ENCODE measurements around the gene ZFHX3. TPM values are rescaled to one million over a fixed set of nuclear protein-coding genes. Genes with fewer than 3 reads are reported as not detected.

The ZFHX3 gene
- total RNA-seq, 1 experiment from 2014 or later, result 21.8 TPM

- H3K27ac ChIP-seq (ENCODE audit: low read depth, low read length, poor library complexity, severe bottlenecking), result no peak overlapping the region
- DNase-seq (ENCODE audit: low spot score), result peak; percentile 36
- TF ChIP-seq EZH2 (IDR thresholded peaks at IDR 0.05; ENCODE audit: borderline replicate concordance, low read depth, low read length, poor library complexity, severe bottlenecking) (no peak), CTCF (conservative IDR thresholded peaks at IDR 0.05; ENCODE audit: low read depth, low read length) (peak; percentile 68)
- H3K27me3 ChIP-seq (replicated peaks; ENCODE audit: insufficient read depth, low read depth, low read length, poor library complexity), result no peaks in the 10 kb centered on the region
- no peaks in the 10 kb centered on the region for H3K4me1 ChIP-seq (ENCODE audit: insufficient read depth, low read length, poor library complexity, severe bottlenecking)
- BruUV-seq (replicated peaks), result no TSS peak
- H3K4me3 ChIP-seq (ENCODE audit: low read depth, low read length, poor library complexity, severe bottlenecking), result no peak overlapping the region
- intact Hi-C loops (cut with micrococcal nuclease; ENCODE audit: unreplicated experiment), result loop anchor here (2.0 kb wide), 1 partner anchor 128 kb away; no protein-coding TSS in a partner anchor
- no peaks in the 10 kb centered on the region for H3K36me3 ChIP-seq (ENCODE audit: insufficient read depth, low read length, poor library complexity, severe bottlenecking)
- CTCF ChIA-PET, result interaction anchor here (0.6 to 1.6 kb wide), 6 partner anchors 10 to 129 kb away, joined by 3 to 19 read pairs (median 4); no protein-coding TSS in a partner anchor
- H3K9me3 ChIP-seq (ENCODE audit: low read depth, low read length, poor library complexity, severe bottlenecking), result no peaks in the 10 kb centered on the region
- POLR2A ChIA-PET (ENCODE audit: low non-redundant PET), result no interaction called here
Measured at GRCh38 chr16:72961115-72961832, 86.7 kb downstream of the ZFHX3 start.

DNA sequence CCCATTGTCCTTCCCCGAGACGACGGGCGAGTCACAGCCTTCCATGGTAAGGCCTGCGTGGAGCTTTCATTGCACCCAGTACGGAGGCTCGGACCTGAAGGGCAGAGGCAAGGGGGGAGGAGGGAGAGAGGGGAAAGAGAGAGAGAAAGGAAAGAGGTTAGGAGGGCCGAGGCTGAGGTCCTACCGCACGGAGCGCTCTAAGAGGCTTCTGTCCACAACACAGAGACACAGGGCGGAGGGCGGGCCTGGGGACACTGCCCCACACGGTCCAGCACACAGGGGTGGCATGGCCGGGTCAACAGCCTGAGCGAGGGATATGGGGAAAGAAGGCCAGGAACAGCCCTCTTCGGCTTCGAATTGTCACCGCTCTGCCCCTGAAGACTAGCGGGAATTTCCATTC, 87.8 kb downstream of the ZFHX3 start:
- no TSS peak for BruUV-seq (replicated peaks)
- Histone ChIP-seq H3K4me3 (ENCODE audit: low read depth, low read length, poor library complexity, severe bottlenecking) (no peak overlapping the region), H3K27me3 (replicated peaks; ENCODE audit: insufficient read depth, low read depth, low read length, poor library complexity) (no peaks in the 10 kb centered on the region), H3K9me3 (ENCODE audit: low read depth, low read length, poor library complexity, severe bottlenecking) (no peaks in the 10 kb centered on the region), H3K27ac (ENCODE audit: low read depth, low read length, poor library complexity, severe bottlenecking) (no peak overlapping the region), H3K4me1 (ENCODE audit: insufficient read depth, low read length, poor library complexity, severe bottlenecking) (no peaks in the 10 kb centered on the region), H3K36me3 (ENCODE audit: insufficient read depth, low read length, poor library complexity, severe bottlenecking) (no peaks in the 10 kb centered on the region)
- no peak for DNase-seq (ENCODE audit: low spot score)
- intact Hi-C loops (cut with micrococcal nuclease; ENCODE audit: unreplicated experiment), result loop anchor here (2.0 kb wide), 1 partner anchor 127 kb away; no protein-coding TSS in a partner anchor
- ChIA-PET CTCF (no interaction called here), POLR2A (ENCODE audit: low non-redundant PET) (no interaction called here)
- TF ChIP-seq CTCF (conservative IDR thresholded peaks at IDR 0.05; ENCODE audit: low read depth, low read length) (no peak), EZH2 (IDR thresholded peaks at IDR 0.05; ENCODE audit: borderline replicate concordance, low read depth, low read length, poor library complexity, severe bottlenecking) (no peak)

DNA sequence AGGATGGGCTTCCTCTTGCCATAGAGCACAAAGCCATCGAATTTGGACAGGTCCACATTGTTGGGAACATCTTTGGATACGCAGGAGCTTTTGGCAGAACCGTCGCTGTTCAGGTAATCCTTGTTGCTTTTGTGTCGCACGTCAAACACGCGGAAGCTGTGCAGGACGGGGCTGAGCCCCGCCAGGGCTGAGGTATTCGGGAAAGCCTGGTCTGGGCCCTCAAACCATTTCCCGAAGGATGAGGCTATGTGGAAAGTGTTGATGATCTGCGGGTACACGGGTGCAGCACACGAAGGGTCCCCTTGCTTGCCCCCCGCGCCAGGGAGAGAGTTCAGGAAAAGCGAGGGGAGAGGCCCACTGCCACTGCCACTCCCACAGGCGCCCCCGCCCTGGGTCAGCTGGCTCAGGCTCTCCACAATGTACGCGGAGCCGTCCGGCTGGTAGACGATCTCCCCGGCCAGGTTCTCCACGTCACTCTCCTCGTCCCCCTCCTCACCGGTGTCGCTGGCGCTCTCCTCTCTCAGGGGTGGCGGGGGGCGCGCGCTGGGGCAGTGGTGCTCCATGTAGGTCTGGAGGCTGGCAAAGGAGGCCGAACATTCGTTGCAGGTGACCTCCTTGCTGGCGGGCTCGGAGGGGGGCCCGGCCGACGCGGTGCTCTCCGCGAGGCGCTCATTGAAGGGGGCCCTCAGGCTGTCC, 88.5 kb downstream of the ZFHX3 start:
- intact Hi-C loops (cut with micrococcal nuclease; ENCODE audit: unreplicated experiment), result no loop called here
- no peak for TF ChIP-seq EZH2 (IDR thresholded peaks at IDR 0.05; ENCODE audit: borderline replicate concordance, low read depth, low read length, poor library complexity, severe bottlenecking)
- TF ChIP-seq CTCF (conservative IDR thresholded peaks at IDR 0.05; ENCODE audit: low read depth, low read length), result no peak

More for the DNA sequence above, 88.5 kb downstream of the ZFHX3 start:
- Histone ChIP-seq H3K4me3 (ENCODE audit: low read depth, low read length, poor library complexity, severe bottlenecking) (no peak overlapping the region), H3K9me3 (ENCODE audit: low read depth, low read length, poor library complexity, severe bottlenecking) (no peaks in the 10 kb centered on the region), H3K4me1 (ENCODE audit: insufficient read depth, low read length, poor library complexity, severe bottlenecking) (no peaks in the 10 kb centered on the region), H3K36me3 (ENCODE audit: insufficient read depth, low read length, poor library complexity, severe bottlenecking) (no peaks in the 10 kb centered on the region), H3K27ac (ENCODE audit: low read depth, low read length, poor library complexity, severe bottlenecking) (no peak overlapping the region), H3K27me3 (replicated peaks; ENCODE audit: insufficient read depth, low read depth, low read length, poor library complexity) (no peaks in the 10 kb centered on the region)
- no peak for DNase-seq (ENCODE audit: low spot score)
- BruUV-seq (replicated peaks), result no TSS peak
- ChIA-PET CTCF (no interaction called here), POLR2A (ENCODE audit: low non-redundant PET) (no interaction called here)

All from A673 (cell line).